Smooth muscle cell (in vitro differentiated cells): ENCODE measurements around the gene THADA. TPM values are rescaled to one million over a fixed set of nuclear protein-coding genes. Genes with fewer than 3 reads are reported as not detected.

Experiments used
- DNase-seq: peaks from one replicate; lab custom pipeline; 2025; ENCODE audit not compliant: unreplicated experiment; lab: John Stamatoyannopoulos, UW
- H2AFZ ChIP-seq: fragments of 200-600 bp; sonication (generic); 2 replicates; pipeline ENCODE4 v1.6.0; 2016; ENCODE audit warnings: antibody characterized with exemption, low read depth, mild to moderate bottlenecking
- H3F3A ChIP-seq: fragments of 200-600 bp; sonication (generic); 2 replicates; pipeline ENCODE4 v1.6.0; 2017; ENCODE audit warnings: antibody characterized with exemption, low read depth
- H3K27ac ChIP-seq: fragments of 200-600 bp; sonication (generic); 2 replicates; pipeline ENCODE4 v1.5.1; 2016; ENCODE audit warnings: low read depth, mild to moderate bottlenecking
- H3K27me3 ChIP-seq: fragments of 200-600 bp; sonication (generic); 2 replicates; pipeline ENCODE4 v1.6.1; 2016; ENCODE audit warnings: low read depth, mild to moderate bottlenecking
- H3K36me3 ChIP-seq: fragments of 200-600 bp; sonication (generic); 2 replicates; pipeline ENCODE4 v1.5.1; 2016; ENCODE audit warnings: low read depth
- H3K4me1 ChIP-seq: fragments of 200-600 bp; sonication (generic); 2 replicates; pipeline ENCODE4 v1.5.1; 2016; ENCODE audit warnings: low read depth
- H3K4me2 ChIP-seq: fragments of 200-600 bp; sonication (generic); 2 replicates; pipeline ENCODE4 v1.6.0; 2016; ENCODE audit warnings: mild to moderate bottlenecking
- H3K4me3 ChIP-seq: fragments of 200-600 bp; sonication (generic); 2 replicates; pipeline ENCODE4 v1.5.1; 2016; ENCODE audit warnings: mild to moderate bottlenecking
- H3K79me2 ChIP-seq: fragments of 200-600 bp; sonication (generic); 2 replicates; pipeline ENCODE4 v1.6.0; 2016; ENCODE audit warnings: low read depth, mild to moderate bottlenecking
- H3K9ac ChIP-seq: fragments of 200-600 bp; sonication (generic); 2 replicates; pipeline ENCODE4 v1.6.0; 2016; ENCODE audit warnings: low read depth
- H3K9me3 ChIP-seq: fragments of 200-600 bp; sonication (generic); replicated peaks from 2 replicates; pipeline ENCODE4 v1.5.1; 2016; ENCODE audit warnings: low read depth
- H4K20me1 ChIP-seq: fragments of 200-600 bp; sonication (generic); 2 replicates; pipeline ENCODE4 v1.6.0; 2016; ENCODE audit warnings: low read depth
- WGBS: methylation state at CpG from one replicate; pipeline ENCODE4 v1.1.7; 2016; ENCODE audit warnings: low lambda C conversion rate; 5-methylcytosine and 5-hydroxymethylcytosine counted together
- polyA plus RNA-seq: library from polyadenylated mRNA; unstranded; fragments of >200 nt; fragmentation: Nextera tagmentation; extraction: Ambion mirVana; gene quantifications from 2 replicates; pipeline ENCODE4 v1.2.1, GENCODE V29; 2016
- total RNA-seq: library from RNA; depleted of rRNA; stranded (reverse); fragments of >200 nt; gene quantifications from 2 replicates; pipeline ENCODE4 v1.2.3, GENCODE V29; 2014
- TF ChIP-seq, protein P1 (sequence below): fragments of 200-600 bp; sonication (generic); IDR thresholded peaks from 2 replicates; pipeline ENCODE4 v1.5.1; 2017; ENCODE audit warnings: borderline replicate concordance, mild to moderate bottlenecking, antibody characterized with exemption; ENCODE audit not compliant: insufficient read depth, poor library complexity, severe bottlenecking

Gene THADA
- total and polyA plus RNA-seq, 2 experiments from 2014 or later, result 11.3 to 20.9 TPM

DNA sequence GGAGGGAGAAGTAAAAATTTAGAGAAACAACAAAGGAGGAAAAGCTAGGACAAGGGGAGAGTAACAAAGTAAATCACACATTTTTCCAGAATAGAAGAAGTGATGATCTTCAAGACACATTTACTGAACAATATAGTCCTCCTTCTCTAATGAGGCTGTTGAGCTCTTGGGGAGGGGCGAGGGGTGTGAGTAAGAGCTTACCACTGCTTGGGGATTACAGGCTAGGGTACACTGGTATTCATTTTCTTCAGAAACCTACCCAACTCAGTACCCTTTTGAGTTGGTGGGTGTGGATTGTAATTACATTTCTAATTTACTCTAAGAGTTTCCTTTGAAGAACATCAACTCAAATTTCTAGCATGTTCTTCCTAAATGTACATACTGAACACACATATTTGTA lies 211.7 kb downstream of the THADA start:
- Histone ChIP-seq H3K36me3 (no peaks in the 10 kb centered on the region), H3F3A (no peaks in the 10 kb centered on the region), H3K9ac (no peak overlapping the region), H3K4me2 (no peak overlapping the region), H3K27me3 (no peaks in the 10 kb centered on the region), H4K20me1 (no peaks in the 10 kb centered on the region), H2AFZ (no peak overlapping the region), H3K9me3 (no peaks in the 10 kb centered on the region), H3K27ac (no peak overlapping the region), H3K79me2 (no peaks in the 10 kb centered on the region), H3K4me1 (no peaks in the 10 kb centered on the region), H3K4me3 (no peak overlapping the region)
- no peak for DNase-seq
- TF ChIP-seq, protein P1, sequence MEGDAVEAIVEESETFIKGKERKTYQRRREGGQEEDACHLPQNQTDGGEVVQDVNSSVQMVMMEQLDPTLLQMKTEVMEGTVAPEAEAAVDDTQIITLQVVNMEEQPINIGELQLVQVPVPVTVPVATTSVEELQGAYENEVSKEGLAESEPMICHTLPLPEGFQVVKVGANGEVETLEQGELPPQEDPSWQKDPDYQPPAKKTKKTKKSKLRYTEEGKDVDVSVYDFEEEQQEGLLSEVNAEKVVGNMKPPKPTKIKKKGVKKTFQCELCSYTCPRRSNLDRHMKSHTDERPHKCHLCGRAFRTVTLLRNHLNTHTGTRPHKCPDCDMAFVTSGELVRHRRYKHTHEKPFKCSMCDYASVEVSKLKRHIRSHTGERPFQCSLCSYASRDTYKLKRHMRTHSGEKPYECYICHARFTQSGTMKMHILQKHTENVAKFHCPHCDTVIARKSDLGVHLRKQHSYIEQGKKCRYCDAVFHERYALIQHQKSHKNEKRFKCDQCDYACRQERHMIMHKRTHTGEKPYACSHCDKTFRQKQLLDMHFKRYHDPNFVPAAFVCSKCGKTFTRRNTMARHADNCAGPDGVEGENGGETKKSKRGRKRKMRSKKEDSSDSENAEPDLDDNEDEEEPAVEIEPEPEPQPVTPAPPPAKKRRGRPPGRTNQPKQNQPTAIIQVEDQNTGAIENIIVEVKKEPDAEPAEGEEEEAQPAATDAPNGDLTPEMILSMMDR, result no peak
- 100% methylated on average over 1 of the region's 1 CpG for WGBS

DNA sequence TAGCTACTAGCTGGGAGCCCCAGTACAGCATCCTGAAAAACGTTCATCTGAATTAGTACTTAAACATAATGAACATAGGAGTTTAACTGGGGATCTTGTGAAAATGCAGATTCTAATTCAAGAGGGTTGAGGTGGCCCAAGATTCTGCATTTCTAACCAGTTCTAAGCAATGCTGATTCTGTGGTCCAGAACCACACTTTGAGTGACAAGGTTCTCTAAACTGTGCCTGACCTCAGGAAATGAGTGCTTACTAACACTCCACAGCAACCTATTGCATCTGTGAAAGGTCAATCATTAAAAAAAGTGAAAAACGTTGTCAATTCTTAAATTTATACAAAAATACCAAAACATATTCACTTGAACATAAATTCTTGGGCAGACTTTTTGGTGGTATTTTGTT lies 212.3 kb downstream of the THADA start:
- H3K9me3 ChIP-seq, result no peaks in the 10 kb centered on the region
- TF ChIP-seq, protein P1, result no peak
- no peaks in the 10 kb centered on the region for H3K4me1 ChIP-seq
- no peak for DNase-seq
- H2AFZ ChIP-seq, result no peak overlapping the region
- no peaks in the 10 kb centered on the region for H3K36me3 ChIP-seq
- H4K20me1 ChIP-seq, result no peaks in the 10 kb centered on the region
- no peaks in the 10 kb centered on the region for H3K79me2 ChIP-seq
- no peak overlapping the region for H3K4me2 ChIP-seq
- no peak overlapping the region for H3K9ac ChIP-seq
- no peak overlapping the region for H3K4me3 ChIP-seq
- no peak overlapping the region for H3K27ac ChIP-seq
- H3K27me3 ChIP-seq, result no peaks in the 10 kb centered on the region
- H3F3A ChIP-seq, result no peaks in the 10 kb centered on the region
- 83% methylated on average over 2 of the region's 2 CpGs for WGBS

DNA sequence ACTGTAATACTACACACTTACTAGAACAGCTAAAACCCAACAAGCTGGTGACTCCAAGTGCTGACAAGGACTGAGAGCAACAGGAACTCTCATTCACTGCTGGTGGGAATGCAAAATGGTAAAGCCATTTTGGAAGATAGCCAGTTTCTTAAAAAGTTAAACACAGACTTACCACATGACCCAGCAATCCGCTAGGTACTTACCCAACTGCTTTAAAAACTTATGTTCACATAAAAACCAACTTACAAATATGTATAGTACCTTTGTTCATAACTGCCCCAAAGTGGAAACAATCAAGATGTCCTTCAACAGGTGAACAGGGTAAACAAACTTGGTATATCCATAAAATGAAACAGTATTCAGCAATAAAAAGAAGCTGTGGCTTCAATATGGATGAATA lies 216.3 kb downstream of the THADA start:
- Histone ChIP-seq H3K4me1 (no peaks in the 10 kb centered on the region), H4K20me1 (no peaks in the 10 kb centered on the region), H3F3A (no peaks in the 10 kb centered on the region), H3K9ac (no peak overlapping the region), H3K79me2 (no peaks in the 10 kb centered on the region), H3K4me2 (no peak overlapping the region), H3K27ac (no peak overlapping the region), H3K9me3 (no peaks in the 10 kb centered on the region), H3K36me3 (no peaks in the 10 kb centered on the region), H3K27me3 (no peaks in the 10 kb centered on the region), H3K4me3 (no peak overlapping the region), H2AFZ (no peak overlapping the region)
- TF ChIP-seq, protein P1, result no peak
- 97% methylated on average over 1 of the region's 1 CpG for WGBS
- no peak for DNase-seq

DNA sequence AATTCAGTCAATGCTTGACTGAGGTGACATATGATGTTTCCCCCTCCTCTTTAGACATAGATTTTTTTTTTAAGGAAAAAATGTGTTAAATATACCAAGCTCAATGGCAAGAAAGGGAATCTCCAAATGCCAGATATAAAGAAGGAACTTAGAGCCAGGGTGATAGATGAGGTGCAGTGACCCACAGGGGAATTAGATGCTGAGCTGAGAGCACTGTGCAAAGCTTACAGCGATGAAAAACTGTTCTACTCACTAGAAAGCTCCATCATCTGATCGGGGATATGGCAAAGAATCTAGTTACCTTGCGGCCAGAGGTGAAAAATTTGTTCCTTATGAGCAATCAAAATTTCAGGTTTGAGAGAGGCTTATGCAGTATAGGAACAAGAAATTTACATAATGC lies 218.5 kb downstream of the THADA start:
- 96% methylated on average over 3 of the region's 3 CpGs for whole genome bisulfite sequencing
- Histone ChIP-seq H4K20me1 (no peaks in the 10 kb centered on the region), H3K9me3 (no peaks in the 10 kb centered on the region)

More for the DNA sequence above, 218.5 kb downstream of the THADA start:
- TF ChIP-seq, protein P1, result no peak
- DNase-seq, result no peak
- Histone ChIP-seq H3K4me1 (no peaks in the 10 kb centered on the region), H3K27me3 (no peaks in the 10 kb centered on the region), H2AFZ (no peak overlapping the region), H3K4me3 (no peak overlapping the region), H3K27ac (no peak overlapping the region), H3K9ac (no peak overlapping the region), H3K36me3 (no peaks in the 10 kb centered on the region), H3K4me2 (no peak overlapping the region), H3K79me2 (no peaks in the 10 kb centered on the region), H3F3A (no peaks in the 10 kb centered on the region)
